ENCODE measurements around the gene CRB1.

Gene CRB1

DNA sequence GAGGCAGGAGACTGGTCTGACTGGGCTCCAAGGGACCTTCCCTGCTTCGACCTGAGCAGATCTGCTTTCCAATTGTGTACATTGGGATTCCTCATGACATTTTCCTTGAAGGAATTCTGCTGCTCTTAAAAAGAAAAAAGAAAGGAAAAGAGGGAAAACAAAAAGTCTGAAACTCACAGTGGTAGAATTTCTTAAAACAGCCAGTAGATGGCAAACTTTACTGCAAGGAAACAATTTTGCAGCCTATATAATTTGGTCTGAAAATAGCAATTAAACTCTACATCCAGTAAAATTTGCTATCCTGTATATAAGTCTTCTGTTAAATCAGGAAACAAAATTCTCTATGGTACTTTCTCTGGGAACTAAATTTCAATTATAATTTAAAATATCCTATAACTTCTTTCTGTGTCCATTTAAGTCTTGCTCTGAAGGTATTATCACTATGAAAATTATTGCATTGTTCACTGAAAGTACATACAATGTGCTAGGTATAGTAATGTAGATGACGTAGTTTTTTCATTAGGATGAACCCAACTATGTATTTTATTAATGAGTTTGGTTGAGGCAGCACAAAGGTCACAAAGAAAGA lies 59.8 kb downstream of the CRB1 start:
- Mint-ChIP-seq H3K4me1 (no peaks in the 10 kb centered on the region), H3K36me3 (ENCODE audit: low read depth) (no peaks in the 10 kb centered on the region), H3K27ac (no peak overlapping the region), H3K4me3 (no peak overlapping the region), H3K9me3 (no peaks in the 10 kb centered on the region), H3K27me3 (ENCODE audit: low read depth, poor library complexity) (no peaks in the 10 kb centered on the region)
- TF ChIP-seq, protein P1, sequence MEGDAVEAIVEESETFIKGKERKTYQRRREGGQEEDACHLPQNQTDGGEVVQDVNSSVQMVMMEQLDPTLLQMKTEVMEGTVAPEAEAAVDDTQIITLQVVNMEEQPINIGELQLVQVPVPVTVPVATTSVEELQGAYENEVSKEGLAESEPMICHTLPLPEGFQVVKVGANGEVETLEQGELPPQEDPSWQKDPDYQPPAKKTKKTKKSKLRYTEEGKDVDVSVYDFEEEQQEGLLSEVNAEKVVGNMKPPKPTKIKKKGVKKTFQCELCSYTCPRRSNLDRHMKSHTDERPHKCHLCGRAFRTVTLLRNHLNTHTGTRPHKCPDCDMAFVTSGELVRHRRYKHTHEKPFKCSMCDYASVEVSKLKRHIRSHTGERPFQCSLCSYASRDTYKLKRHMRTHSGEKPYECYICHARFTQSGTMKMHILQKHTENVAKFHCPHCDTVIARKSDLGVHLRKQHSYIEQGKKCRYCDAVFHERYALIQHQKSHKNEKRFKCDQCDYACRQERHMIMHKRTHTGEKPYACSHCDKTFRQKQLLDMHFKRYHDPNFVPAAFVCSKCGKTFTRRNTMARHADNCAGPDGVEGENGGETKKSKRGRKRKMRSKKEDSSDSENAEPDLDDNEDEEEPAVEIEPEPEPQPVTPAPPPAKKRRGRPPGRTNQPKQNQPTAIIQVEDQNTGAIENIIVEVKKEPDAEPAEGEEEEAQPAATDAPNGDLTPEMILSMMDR (IDR thresholded peaks at IDR 0.05) = peak; percentile 59
- no peak for DNase-seq

DNA sequence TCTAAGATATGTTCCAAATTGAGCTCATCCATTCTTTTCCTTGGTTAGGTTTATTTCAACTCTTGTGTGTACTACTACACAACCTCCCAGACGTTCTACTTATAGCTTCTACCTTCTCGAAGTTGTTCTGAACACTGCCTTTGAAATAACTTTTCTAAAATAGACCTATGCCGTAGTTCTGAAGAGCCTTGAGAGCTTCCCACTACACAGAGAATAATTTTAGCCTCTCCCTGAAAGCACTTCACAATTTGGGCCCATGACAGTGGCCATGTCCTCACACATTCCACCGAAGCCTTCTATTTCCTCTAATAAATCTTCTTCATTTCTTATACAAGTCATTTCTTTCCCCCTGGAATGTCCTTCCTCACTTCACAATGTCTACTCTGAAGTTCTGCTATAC lies 62.2 kb downstream of the CRB1 start:
- no peaks in the 10 kb centered on the region for H3K9me3 Mint-ChIP-seq
- no peak for DNase-seq
- H3K4me3 Mint-ChIP-seq = no peak overlapping the region
- H3K4me1 Mint-ChIP-seq = no peaks in the 10 kb centered on the region
- TF ChIP-seq, protein P1 (IDR thresholded peaks at IDR 0.05) = no peak
- H3K27me3 Mint-ChIP-seq (ENCODE audit: low read depth, poor library complexity) = no peaks in the 10 kb centered on the region
- H3K36me3 Mint-ChIP-seq (ENCODE audit: low read depth) = no peaks in the 10 kb centered on the region
- H3K27ac Mint-ChIP-seq = peak overlapping the region; percentile 46

DNA sequence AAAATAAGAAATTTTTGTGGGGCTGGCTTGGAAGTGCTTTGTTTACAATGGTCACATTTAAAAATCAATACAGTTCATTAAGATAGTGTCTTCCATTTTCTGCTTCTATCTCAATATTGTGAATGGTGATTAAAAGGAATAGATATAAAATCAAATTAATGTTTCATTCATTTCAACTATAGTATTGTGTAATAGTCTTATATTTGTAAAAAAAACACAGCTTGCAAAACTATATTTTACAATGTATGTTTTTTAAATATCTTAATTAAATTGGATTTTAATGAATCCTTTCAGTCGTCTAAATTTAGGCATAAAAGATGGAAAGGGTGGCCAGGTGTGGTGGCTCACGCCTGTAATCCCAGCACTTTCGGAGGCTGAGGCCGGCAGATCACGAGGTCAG lies 63.5 kb downstream of the CRB1 start:
- H3K27ac Mint-ChIP-seq = no peak overlapping the region
- no peaks in the 10 kb centered on the region for H3K27me3 Mint-ChIP-seq (ENCODE audit: low read depth, poor library complexity)
- no peak for DNase-seq
- H3K9me3 Mint-ChIP-seq = no peaks in the 10 kb centered on the region
- TF ChIP-seq, protein P1 (IDR thresholded peaks at IDR 0.05) = no peak
- no peaks in the 10 kb centered on the region for H3K4me1 Mint-ChIP-seq
- H3K4me3 Mint-ChIP-seq = no peak overlapping the region
- H3K36me3 Mint-ChIP-seq (ENCODE audit: low read depth) = no peaks in the 10 kb centered on the region

DNA sequence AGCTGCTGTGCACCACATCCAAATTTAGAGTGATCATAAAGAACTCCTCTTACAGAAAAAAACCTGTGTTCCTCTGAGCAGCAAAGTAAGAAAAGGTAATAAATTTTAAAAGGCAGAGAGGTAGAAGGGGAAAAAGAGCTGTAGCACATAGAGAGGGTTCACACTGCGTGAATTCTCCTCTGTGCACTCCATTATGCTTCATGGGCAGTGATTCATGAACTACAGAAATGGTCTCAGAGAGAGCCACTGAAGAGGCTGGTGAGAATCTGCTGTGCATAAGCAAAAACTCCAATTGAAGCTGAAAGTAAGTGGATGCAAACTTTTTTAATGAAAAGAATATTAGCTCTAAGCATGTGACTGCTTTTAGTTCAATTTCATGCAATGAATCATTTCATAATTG lies 65.0 kb downstream of the CRB1 start:
- Mint-ChIP-seq H3K4me1 (no peaks in the 10 kb centered on the region), H3K36me3 (ENCODE audit: low read depth) (no peaks in the 10 kb centered on the region), H3K27ac (no peak overlapping the region), H3K4me3 (no peak overlapping the region), H3K27me3 (ENCODE audit: low read depth, poor library complexity) (no peaks in the 10 kb centered on the region), H3K9me3 (no peaks in the 10 kb centered on the region)
- TF ChIP-seq, protein P1 (IDR thresholded peaks at IDR 0.05) = no peak
- no peak for DNase-seq

DNA sequence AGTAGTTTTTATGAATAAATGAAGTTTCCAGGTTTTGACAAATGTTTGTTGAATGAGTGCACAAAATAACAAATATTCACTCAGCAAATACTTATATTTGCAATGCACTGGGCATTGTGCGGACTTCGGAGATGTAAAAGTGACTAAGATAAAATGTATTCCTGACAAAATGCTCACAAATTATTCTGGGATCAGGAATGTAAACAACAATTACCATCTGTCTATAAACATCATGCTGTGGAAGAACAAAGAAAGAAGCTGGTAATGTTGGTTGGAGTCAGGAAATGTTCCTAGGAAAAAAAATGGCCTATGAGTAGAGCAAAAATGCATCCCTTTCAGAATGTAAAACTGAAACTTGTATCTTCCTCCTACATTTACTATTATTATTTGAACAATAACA lies 68.5 kb downstream of the CRB1 start:
- no peaks in the 10 kb centered on the region for H3K36me3 Mint-ChIP-seq (ENCODE audit: low read depth)
- TF ChIP-seq, protein P1 (IDR thresholded peaks at IDR 0.05) = no peak
- no peak overlapping the region for H3K27ac Mint-ChIP-seq
- no peaks in the 10 kb centered on the region for H3K27me3 Mint-ChIP-seq (ENCODE audit: low read depth, poor library complexity)
- no peaks in the 10 kb centered on the region for H3K4me1 Mint-ChIP-seq
- DNase-seq = no peak
- H3K4me3 Mint-ChIP-seq = no peak overlapping the region
- H3K9me3 Mint-ChIP-seq = no peaks in the 10 kb centered on the region
